Mesodermal cell (in vitro differentiated cells): ENCODE measurements around the gene TM9SF2.

Experiments used
- H3K27ac ChIP-seq: 2 replicates; pipeline ENCODE4 v1.7.0; 2013; ENCODE audit warnings: mild to moderate bottlenecking, low read depth, low read length, moderate library complexity; ENCODE audit not compliant: severe bottlenecking
- H3K36me3 ChIP-seq: 2 replicates; pipeline ENCODE4 v1.7.1; 2013; ENCODE audit warnings: mild to moderate bottlenecking, low read length, moderate library complexity; ENCODE audit not compliant: control insufficient read depth, insufficient read depth
- H3K4me1 ChIP-seq: one replicate; pipeline ENCODE4 v1.7.1; 2013; ENCODE audit warnings: mild to moderate bottlenecking, low read length; ENCODE audit not compliant: insufficient read depth, control insufficient read depth, poor library complexity, severe bottlenecking
- H3K4me3 ChIP-seq: 2 replicates; pipeline ENCODE4 v1.7.0; 2013; ENCODE audit warnings: low read length, control low read depth, mild to moderate bottlenecking; ENCODE audit not compliant: insufficient read depth, poor library complexity, severe bottlenecking; ENCODE audit errors: extremely low read depth
- H3K9me3 ChIP-seq: 2 replicates; pipeline ENCODE4 v1.7.1; 2013; ENCODE audit warnings: mild to moderate bottlenecking, low read length, moderate library complexity; ENCODE audit not compliant: control insufficient read depth
- WGBS, 2 experiments: methylation state at CpG; one replicate each; pipeline ENCODE4 v1.1.5; 2013; ENCODE audit warnings: missing lambda C conversion rate in 2 of 2; ENCODE audit not compliant: insufficient coverage in 2 of 2; 5-methylcytosine and 5-hydroxymethylcytosine counted together

The TM9SF2 gene

GRCh38 chr13:99577934-99578917 is 77.0 kb downstream of the TM9SF2 start:
- WGBS, 2 experiments, result 87 to 91% methylated on average over 7 of the region's 10 CpGs
- Histone ChIP-seq H3K27ac (no peak overlapping the region), H3K9me3 (no peaks in the 10 kb centered on the region), H3K4me1 (peaks cover 4% of the 10 kb centered on the region), H3K4me3 (no peak overlapping the region), H3K36me3 (no peaks in the 10 kb centered on the region)

- H3K27ac ChIP-seq, result no peak overlapping the region
- H3K36me3 ChIP-seq, result no peaks in the 10 kb centered on the region
- H3K9me3 ChIP-seq, result no peaks in the 10 kb centered on the region
- H3K4me3 ChIP-seq, result no peak overlapping the region
- 73 to 86% methylated on average over 4 to 5 of the region's 7 CpGs for WGBS, 2 experiments
- peaks cover 4% of the 10 kb centered on the region for H3K4me1 ChIP-seq
These were observed 79.4 kb downstream of the TM9SF2 start for GRCh38 chr13:99580500-99581268.

- peaks cover 4% of the 10 kb centered on the region for H3K4me1 ChIP-seq
- no peak overlapping the region for H3K27ac ChIP-seq
- H3K9me3 ChIP-seq, result no peaks in the 10 kb centered on the region
- H3K36me3 ChIP-seq, result no peaks in the 10 kb centered on the region
- 73 to 77% methylated on average over 3 of the region's 3 CpGs for WGBS, 2 experiments
- H3K4me3 ChIP-seq, result no peak overlapping the region
These were observed 81.2 kb downstream of the TM9SF2 start for GRCh38 chr13:99582511-99582910.

- Histone ChIP-seq H3K27ac (no peak overlapping the region), H3K9me3 (no peaks in the 10 kb centered on the region), H3K36me3 (no peaks in the 10 kb centered on the region), H3K4me3 (no peak overlapping the region), H3K4me1 (no peaks in the 10 kb centered on the region)
- 80 to 90% methylated on average over 1 of the region's 3 CpGs for WGBS, 2 experiments
These were observed 84.3 kb downstream of the TM9SF2 start for GRCh38 chr13:99585609-99586008.

GRCh38 chr13:99587021-99587420 is 85.7 kb downstream of the TM9SF2 start:
- no peaks in the 10 kb centered on the region for H3K36me3 ChIP-seq
- no peaks in the 10 kb centered on the region for H3K9me3 ChIP-seq
- no peak overlapping the region for H3K27ac ChIP-seq
- 91 to 92% methylated on average over 7 of the region's 8 CpGs for WGBS, 2 experiments
- H3K4me3 ChIP-seq, result no peak overlapping the region
- H3K4me1 ChIP-seq, result no peaks in the 10 kb centered on the region

GRCh38 chr13:99587893-99588606 is 86.8 kb downstream of the TM9SF2 start:
- Histone ChIP-seq H3K4me3 (no peak overlapping the region), H3K4me1 (no peaks in the 10 kb centered on the region), H3K9me3 (no peaks in the 10 kb centered on the region), H3K27ac (no peak overlapping the region), H3K36me3 (no peaks in the 10 kb centered on the region)
- WGBS, 2 experiments, result 95 to 96% methylated on average over 4 of the region's 4 CpGs

- Histone ChIP-seq H3K4me3 (no peak overlapping the region), H3K9me3 (no peaks in the 10 kb centered on the region), H3K27ac (no peak overlapping the region), H3K36me3 (no peaks in the 10 kb centered on the region), H3K4me1 (no peaks in the 10 kb centered on the region)
- 80 to 97% methylated on average over 4 to 5 of the region's 6 CpGs for WGBS, 2 experiments
These were observed 88.3 kb downstream of the TM9SF2 start for GRCh38 chr13:99589575-99589974.

- Histone ChIP-seq H3K36me3 (no peaks in the 10 kb centered on the region), H3K27ac (no peak overlapping the region), H3K4me1 (no peaks in the 10 kb centered on the region), H3K4me3 (no peak overlapping the region), H3K9me3 (no peaks in the 10 kb centered on the region)
- WGBS, 2 experiments, result 100% methylated on average over 1 to 3 of the region's 3 CpGs
These were observed 89.3 kb downstream of the TM9SF2 start for GRCh38 chr13:99590519-99591011.

GRCh38 chr13:99596180-99596579 is 94.9 kb downstream of the TM9SF2 start:
- Histone ChIP-seq H3K27ac (no peak overlapping the region), H3K36me3 (no peaks in the 10 kb centered on the region), H3K4me1 (no peaks in the 10 kb centered on the region), H3K9me3 (no peaks in the 10 kb centered on the region), H3K4me3 (no peak overlapping the region)
- WGBS, 2 experiments, result 100% methylated on average over 1 of the region's 5 CpGs; no CpG with 5 or more reads in 1 of the 2 experiments

GRCh38 chr13:99600318-99600717 is 99.0 kb downstream of the TM9SF2 start:
- H3K27ac ChIP-seq, result no peak overlapping the region
- H3K4me3 ChIP-seq, result no peak overlapping the region
- no peaks in the 10 kb centered on the region for H3K36me3 ChIP-seq
- H3K9me3 ChIP-seq, result no peaks in the 10 kb centered on the region
- no peaks in the 10 kb centered on the region for H3K4me1 ChIP-seq
- WGBS, 2 experiments, result 60 to 66% methylated on average over 5 of the region's 7 CpGs
